ENCODE data around the gene FRMD4A.
"Not testable (repeated sequence)": the region's sequence is repeated elsewhere in the genome, so short reads cannot be mapped to it uniquely, and the experiment has no call there.

The FRMD4A gene

DNA sequence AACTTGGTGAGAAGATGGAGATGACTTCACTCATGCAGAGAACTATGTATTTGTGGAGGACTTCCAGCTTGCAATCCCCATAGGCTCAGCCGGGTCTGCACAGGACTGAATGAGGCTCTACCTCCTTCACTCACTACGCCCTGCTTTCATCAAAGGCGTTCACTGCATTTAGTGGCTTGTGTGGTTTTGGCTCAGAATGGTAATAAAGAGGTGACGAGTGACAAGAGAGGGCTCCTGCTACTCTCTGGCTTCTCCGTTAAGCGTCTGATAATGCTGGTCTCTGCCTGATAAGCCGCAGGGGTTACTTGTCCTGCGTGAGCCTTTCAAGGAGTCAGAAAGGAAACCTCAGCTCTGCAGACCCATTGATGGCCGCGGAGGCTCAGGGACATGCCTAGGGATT is 400.6 kb downstream of the FRMD4A start:
- no peak for DNase-seq

DNA sequence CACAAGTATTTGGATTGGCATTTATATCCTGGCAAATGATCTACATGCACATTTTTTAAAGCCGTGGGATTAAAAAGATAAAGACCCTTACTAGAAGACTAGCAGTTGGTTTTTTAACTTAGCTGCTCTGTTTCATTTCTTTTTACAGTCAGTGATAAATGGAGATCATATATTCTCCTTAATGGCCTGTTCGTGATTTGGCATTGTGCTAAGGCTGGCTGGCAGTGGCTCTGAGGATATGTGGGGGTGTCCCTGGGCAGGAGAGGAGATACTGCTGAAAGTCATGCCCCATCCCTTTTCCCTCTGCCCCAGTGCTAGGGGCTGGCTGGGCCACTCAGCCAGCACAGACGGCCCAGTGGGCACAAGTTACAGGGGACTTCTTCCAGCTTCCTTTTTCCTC is 402.3 kb downstream of the FRMD4A start:
- DNase-seq, result no peak

DNA sequence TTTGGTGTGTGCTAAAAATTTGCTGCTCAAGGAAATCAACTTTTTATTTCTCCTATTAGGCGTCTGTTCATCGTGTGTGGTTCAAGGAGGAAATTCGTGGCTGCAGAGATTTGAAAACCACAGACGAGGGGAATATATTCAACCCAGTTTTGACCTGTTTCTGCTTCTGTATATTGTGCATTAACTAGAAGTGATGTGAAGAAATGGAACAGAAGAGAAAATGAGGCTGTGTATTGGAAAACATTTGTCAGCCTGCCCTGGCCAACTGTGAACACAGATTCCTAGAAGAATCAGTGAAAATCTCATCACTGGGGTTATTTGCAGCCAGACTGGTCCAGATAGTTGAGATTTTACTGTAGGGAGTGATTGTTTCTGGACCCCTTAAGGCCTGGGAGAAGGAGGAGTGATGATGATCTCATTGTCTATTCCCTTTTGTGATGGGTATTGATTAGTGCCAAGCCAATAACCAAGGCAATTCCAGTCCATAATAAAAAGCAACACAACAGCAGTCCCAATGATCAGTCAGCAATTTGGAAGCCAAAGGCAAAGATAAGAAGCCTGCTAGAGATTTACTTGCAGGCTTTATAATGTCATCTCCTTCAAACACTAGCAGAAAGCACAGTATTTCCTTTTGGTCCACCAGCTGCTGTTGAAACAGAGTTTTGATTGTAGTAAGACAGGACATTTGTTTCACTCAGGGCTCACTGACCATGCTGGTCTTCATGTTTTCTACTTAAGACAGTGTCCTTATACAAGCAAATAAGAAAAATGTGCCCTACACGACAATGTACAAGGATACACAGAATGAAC is 404.5 kb downstream of the FRMD4A start:
- DNase-seq, result no peak

DNA sequence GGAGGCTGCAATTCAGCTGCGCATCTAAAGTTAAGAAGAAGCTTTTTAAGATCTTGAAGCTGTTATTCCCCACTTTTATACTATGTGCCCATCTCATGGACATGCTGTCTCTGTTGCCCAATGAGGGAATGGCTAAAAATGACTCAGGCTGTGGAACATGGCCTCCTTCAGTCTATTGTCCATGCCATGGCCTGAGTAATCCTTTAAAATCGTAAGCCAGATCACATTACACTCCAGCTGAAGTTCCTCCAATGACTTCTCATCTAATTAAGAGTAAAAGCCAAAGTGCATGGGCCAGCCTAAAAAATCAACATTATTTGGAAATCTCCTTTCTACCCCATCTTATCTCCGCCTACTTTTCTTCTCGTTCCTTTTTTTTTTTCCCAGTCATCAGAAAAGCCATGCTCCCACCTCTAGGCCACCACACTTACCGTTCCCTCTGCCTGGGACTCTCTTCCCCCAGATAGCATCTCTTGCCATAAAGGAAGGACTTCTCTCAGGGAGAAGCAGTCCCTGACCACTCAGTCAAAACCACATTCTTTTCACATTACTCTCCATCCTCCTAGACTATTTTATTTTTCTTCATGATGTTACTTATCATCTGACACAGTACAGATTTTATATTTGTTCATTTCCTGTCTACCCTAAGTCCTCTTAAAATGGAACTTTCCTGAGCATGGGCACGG is 406.5 kb downstream of the FRMD4A start:
- DNase-seq, result no peak

DNA sequence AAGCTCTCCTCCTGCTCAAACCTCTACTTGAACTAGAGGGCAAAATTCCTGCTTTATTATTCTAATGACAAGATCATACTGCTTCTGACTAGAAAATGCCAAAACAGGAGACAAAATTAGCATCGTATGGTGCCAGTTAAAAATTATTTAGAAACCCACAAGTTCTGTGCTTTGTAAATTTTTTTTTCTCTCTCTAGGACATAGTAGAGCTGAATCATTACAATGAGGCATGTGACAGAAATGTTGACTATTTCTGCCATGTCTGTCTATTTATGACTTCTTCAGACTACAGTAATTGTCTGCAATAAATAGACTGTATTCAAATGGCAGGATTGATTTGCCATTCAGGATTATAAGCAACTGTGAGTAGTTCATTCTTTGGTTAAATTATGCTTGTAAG is 408.1 kb downstream of the FRMD4A start:
- no peak for DNase-seq

DNA sequence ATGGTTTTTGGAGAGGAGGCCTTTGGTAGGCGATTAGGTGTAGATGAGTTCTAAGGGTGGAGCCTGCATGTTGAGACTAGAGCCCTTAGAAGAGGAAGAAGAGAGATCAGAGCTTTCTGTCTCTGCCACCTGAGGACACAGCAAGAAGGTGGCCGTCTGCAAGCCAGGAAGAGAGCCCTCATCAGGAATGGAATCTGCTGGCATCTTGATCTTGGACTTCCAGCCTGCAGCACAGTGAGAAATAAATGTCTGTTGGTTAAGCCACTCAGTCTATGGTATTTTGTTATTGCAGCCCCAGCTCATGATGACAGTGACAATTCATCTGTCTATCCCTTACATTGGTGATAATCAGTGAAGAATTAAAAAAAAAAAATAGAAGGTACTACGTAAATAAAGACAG is 408.8 kb downstream of the FRMD4A start:
- DNase-seq, result no peak

DNA sequence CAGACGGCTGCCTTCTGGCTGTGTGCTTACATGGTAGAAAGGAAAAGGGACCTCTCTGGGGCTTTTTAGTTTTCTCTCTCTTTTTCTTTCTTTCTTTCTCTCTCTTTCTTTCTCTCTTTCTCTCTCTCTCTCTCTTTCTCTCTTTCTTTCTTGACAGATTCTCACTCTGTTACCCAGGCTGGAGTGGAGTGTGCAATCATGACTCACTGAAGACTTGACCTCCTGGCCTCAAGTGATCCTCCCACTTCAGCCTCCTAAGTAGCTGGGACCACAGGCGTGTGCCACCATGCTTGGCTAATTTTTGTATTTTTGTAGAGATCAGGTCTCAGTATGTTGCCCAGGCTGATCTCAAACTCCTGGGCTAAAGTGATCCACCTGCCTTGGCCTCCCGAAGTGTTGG is 409.6 kb downstream of the FRMD4A start:
- DNase-seq, result not testable (repeated sequence)

DNA sequence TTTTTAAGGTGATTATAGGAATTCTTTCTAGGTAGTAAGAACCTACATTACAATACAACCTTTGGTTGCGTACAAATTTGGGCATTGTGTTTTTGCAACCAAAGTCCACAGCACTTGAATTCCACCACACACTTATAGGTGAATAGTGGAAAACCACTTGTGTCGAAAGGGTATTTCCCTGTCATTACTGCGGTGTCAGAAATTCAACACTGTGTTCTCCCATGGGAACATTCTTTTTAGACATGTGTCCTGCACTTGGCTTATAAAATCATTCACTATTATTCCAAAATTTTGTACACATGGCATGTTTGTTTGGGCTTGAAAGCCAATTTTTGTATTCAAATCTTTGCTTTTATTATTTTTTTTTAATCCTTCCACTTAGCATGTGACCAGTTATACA is 410.3 kb downstream of the FRMD4A start:
- no peak for DNase-seq

DNA sequence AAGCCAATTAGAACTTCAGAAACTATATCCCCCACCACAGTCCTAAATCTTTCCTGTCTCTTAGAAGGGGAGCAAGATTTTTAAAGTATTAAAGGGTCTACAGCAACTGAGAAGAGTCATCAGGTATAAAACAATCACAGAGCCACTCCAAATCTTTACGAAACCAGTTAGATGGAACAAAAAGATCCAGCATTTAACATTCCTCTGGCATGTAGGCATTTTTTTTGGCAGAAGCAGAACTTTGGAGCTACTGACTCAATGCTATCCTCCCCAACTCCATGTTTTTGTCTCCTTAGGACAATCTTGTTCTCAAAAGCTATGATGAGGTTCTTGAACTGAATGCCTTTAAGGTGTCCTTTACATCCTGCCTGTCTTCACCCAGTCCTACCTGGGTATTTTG is 410.7 kb downstream of the FRMD4A start:
- DNase-seq, result no peak

DNA sequence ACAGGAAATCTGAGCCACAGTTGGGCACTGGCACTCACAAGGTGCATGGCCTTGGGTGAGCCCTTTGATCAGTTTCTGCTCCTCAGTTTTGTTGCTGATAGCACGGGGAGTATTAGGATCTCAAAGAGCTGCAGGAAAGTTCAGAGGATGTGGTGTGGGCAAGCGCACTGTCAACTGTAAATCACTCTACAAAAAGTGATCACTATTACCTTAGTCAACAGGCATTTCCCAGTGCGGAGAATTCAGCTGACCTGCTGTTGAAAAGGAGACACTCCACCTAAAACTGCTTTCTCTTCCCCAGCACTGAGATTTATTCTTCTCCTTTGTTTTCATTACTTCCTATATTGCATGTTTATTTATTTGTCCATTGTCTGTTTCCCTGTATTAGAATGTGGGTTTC is 412.9 kb downstream of the FRMD4A start:
- no peak for DNase-seq

DNA sequence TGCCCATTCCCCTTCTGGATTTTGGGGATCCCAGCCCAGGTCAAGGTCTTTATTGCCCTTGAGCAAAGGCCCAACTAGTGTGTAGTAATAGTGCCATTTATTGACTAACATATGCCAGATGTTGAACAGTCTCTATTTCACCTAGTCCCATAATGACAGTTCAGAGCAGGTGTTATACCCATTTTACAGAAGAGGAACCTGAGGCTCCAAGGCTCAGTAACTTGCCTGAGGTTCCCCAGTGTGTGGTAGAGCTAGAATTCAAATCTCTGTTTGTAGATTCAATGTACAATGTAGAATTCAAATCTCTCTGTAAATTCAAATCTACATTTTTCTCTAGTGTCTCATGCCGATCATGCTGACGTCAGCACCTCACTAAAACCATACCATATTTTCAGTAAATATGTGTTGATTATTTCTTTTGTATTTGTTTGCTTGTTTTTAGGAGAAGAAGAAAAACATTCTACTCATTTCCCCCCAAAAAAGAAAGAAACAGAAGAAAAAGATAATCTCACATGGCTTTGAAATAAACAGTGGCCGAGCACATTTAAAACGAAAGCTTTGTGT is 414.3 kb downstream of the FRMD4A start:
- no peak for DNase-seq

DNA sequence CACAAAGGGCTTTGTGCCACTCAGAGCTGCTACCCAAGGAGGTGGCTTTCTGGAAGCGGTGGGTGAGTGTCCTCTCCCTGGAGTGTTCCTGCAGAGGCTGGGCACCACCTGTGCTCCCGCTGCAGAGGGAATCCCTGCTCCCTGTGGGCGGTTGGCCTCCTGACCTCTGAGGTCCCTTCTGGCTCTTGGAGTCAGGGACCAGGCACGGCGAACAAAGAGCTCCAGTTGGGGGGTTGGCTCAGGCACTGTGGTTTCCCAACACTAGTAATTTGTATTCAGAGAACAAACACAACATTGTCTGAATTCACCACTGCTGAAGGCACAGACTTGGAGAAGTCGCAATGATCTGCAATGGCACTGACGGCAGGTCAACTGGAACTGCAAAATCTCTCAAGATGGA is 415.0 kb downstream of the FRMD4A start:
- no peak for DNase-seq

DNA sequence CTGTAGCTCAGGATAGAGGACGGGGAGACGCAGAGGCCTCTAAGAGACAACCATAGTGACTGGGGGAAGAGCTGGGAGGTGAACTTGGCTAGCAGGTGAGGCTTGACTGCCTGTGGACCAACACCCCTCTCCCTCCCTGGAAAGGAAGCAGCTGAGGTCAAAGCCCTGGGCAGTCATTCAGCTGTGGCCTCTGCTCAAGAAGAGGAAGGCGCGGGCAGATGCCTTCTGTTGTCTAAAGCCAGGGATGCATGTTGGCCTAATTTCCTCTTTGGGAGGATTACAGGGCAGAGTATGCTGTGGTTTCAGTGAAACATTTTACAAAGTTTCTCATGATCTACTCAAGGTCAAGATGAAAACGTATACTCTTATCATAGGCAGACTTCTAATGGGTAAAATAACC is 416.8 kb downstream of the FRMD4A start:
- no peak for DNase-seq

DNA sequence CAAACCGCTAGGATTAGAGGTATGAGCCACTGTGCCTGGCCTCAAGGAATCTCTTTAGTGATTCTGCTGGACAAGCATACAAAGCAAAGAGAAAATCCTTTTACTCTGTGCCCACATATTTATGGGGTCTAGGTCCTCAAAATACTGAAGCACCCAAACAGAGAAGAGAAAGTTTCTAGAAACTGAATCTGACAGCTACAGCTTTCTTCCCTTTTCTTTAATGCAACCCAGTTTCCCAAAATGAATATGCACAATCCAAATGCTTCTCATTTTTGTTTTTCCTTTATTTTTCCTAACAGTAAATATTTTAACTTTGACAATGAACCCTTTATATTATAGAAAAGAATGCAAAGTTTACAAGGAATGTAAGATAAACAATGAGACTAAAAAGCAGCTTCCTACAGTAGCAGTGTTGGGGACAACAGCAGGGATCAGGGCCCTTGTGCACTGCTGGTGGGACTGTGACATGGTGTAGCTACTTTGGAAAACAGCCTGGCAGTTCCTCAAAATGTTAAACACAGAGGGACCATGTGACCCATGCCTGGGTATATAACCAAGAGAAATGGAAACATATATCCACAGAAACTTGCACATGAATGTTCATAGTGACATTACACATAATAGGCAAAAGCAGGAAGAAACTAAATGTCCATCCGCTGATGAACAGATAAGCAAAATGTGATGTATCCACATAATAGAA is 418.8 kb downstream of the FRMD4A start:
- no peak for DNase-seq

DNA sequence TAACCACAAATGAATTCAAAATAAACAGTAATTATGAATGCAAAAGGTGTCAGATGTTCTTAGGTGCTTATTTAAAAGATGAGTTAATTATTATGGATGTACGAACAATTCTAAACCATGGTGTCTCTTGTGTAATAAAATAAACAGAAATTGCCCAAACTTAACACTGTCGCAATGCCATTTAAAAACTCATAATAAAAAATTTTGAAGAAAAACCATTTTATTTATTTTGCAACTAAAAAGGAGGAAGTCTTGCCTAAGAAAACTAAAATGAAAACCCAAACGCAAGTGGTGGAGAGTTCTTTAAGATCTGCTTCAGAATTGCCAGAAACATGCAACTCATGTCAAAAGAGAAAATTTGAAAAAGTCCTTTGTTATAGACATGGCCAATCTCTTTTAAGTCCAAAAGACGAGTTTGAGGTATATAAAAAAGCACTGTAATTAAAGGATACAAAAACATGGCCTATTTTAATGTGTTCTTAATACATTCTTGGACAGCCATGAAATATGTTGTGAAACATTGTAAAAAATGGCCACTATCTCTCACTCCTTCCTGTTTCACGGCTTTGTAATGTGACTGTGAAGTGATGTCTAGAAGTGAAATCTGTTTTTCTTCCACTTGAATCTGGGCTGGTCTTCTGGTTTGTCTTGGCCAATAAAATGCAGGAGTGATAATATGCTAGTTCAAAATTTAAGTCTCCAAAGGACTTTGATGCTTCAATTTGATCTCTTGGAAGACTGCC is 421.0 kb downstream of the FRMD4A start:
- no peak for DNase-seq

DNA sequence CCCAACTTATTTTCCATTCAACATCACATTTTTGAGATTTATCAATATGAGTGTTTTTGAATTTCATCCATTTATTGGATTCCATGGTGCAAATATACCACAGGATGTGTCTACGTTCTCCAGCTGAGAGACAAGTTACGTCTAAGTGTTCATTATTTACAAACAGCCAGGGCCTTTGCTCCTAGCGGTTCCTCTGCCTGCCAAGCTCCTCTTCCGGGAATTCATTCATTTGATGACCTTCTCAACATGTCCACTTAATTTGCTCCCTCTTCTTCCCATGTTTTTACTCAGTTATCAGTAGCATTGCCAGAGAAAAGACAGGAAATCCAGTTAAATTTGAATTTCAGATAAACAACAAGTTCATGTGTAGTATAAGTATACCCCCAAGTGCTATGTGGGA is 422.2 kb downstream of the FRMD4A start:
- no peak for DNase-seq

DNA sequence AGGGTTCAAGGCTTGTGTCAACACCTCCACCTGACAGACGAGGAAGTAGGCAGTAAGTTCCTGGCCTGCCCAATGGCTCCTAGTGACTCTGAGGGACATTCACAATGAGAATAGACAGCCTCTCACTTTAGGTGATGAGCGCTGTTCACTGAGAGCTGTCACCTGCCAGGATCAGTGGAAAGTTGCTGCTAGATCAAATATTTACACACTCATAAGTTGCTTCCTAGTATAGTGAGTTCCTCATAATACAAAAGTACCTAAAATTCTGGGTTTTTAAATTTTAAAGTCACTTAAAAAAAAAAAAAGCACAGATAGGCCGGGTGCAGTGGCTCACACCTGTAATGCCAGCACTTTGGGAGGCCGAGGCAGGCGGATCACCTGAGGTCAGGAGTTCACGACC is 423.2 kb downstream of the FRMD4A start:
- DNase-seq, result no peak

DNA sequence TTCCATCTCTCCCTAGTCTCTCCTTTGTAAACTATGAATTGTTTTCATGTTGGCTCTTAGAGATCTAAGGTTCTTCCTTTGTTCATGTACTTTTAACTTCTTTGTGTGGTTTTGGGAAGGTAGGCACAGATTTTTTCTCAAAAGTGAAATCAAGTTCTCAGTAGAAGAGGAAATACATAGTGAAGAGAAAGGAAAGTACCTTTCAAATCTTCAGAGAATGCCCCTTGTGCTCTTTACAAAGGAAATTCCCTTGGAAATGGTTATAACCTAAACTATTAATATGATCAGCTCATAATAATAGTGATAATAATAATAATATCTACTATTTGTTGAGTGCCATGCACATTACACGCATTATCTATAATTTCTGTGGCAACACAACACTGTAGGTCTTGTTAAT is 425.4 kb downstream of the FRMD4A start:
- no peak for DNase-seq

DNA sequence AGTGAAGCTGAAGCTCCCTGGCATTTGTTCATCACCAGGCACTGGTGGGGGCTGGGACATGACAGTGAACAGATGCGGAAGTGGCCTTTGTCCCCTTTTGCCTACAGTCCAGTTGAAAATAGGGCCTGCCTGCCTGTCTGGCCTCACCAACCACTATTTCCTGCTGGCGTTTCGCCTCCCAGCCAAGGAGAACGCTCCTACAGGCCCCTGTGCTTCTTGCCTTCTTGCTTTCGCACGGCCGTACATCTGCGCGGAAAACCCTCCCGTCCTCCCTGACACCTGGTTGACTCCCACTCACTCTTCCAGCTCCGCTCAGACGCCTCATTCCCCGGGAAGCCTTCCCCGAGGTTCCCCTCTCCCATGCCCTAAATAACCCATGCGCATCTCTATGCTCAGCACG is 426.7 kb downstream of the FRMD4A start:
- no peak for DNase-seq

DNA sequence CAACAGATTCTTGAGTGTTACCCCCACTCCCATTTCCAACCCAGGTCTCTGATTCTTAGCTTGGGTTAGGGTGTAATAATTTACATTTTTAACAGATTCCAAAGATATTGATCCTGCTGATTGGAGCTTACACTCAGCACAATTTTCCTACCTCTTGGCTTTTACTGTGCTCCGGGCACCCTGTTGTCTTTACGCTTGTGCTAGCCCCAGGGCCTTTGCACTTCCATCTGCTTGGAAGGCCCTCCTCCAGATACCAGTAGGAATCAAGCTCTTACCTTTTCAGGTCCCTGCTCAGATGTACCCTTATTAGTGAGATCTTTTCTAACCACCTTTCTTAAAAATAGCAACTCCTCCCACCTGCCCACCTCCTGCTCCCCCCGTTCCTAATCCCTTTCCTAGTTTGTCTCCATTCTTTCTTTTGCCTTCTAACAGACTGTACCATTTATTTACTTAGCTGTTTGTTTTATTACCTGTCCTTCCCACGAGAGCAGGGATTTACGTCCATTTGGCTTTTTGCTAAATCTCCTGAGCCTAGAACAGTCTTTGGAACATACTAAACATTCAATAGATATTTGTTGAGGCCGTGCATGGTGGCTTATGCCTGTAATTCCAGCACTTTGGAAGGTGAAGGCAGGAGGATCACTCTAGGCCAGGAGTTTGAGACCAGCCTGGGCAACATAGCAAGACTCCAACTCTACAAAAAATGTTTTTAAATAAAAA is 427.7 kb downstream of the FRMD4A start:
- no peak for DNase-seq

DNA sequence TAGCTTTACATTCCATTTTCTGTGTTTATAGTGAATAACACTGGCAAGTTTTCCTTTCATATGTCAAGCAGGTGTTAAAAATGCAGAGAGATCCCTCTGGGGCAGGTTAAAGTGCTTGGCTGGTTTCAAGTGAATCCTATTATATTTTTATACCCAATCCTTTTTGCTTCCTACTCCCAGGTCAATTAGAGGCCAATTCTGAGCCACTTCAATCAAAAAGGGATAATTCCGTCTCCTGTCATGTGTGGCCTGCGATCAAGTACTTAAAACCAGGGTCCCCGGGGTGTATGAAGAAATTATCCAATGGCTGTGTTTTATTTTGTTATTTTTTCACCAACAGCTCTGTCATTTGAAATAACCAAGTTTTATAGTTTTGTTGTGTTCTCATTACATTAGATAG is 430.8 kb downstream of the FRMD4A start:
- DNase-seq, result no peak

DNA sequence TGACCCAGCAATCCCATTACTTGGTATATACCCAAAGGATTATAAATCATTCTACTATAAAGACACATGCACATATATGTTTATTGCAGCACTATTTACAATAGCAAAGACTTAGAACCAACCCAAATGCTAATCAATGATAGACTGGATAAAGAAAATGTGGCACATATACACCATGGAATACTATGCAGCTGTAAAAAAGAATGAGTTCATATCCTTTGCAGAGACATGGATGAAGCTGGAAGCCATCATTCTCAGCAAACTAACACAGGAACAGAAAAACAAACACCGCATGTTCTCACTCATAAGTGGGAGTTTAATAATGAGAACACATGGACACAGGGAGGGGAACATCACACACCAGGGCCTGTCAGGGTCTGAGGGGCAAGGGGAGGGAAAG is 434.6 kb downstream of the FRMD4A start:
- not testable (repeated sequence) for DNase-seq

Data from NCI-H526 (cell line).